DOHH2 (cell line): ENCODE data around the gene FANK1.

Experiments used
- H3F3A ChIP-seq: fragments of 200-600 bp; sonication (generic), shearing (Covaris generic); 2 replicates; pipeline ENCODE4 v1.6.0; 2016; ENCODE audit warnings: antibody characterized with exemption, mild to moderate bottlenecking; ENCODE audit not compliant: control insufficient read depth, insufficient read depth
- H3K27ac ChIP-seq: fragments of 200-600 bp; sonication (generic); 2 replicates; pipeline ENCODE4 v1.5.1; 2014; ENCODE audit warnings: low read depth, mild to moderate bottlenecking, low read length, moderate library complexity
- H3K27me3 ChIP-seq: fragments of 200-600 bp; sonication (generic); 2 replicates; pipeline ENCODE4 v1.6.1; 2014; ENCODE audit warnings: mild to moderate bottlenecking, low read length, mixed read lengths; ENCODE audit not compliant: control insufficient read depth
- H3K36me3 ChIP-seq: fragments of 200-600 bp; sonication (generic); 2 replicates; pipeline ENCODE4 v1.6.1; 2014; ENCODE audit warnings: mild to moderate bottlenecking, low read length, moderate library complexity, mixed read lengths; ENCODE audit not compliant: control insufficient read depth
- H3K4me1 ChIP-seq: fragments of 200-600 bp; sonication (generic); 2 replicates; pipeline ENCODE4 v1.6.1; 2014; ENCODE audit warnings: mild to moderate bottlenecking, low read length, mixed read lengths; ENCODE audit not compliant: control insufficient read depth
- H3K4me2 ChIP-seq: fragments of 200-600 bp; sonication (generic); 2 replicates; pipeline ENCODE4 v1.6.0; 2014; ENCODE audit warnings: mild to moderate bottlenecking, low read length, moderate library complexity
- H3K4me3 ChIP-seq: fragments of 200-600 bp; sonication (generic); 2 replicates; pipeline ENCODE4 v1.5.1; 2014; ENCODE audit warnings: mild to moderate bottlenecking, low read length, mixed read lengths
- H3K79me2 ChIP-seq: fragments of 200-600 bp; sonication (generic); 2 replicates; pipeline ENCODE4 v1.6.1; 2014; ENCODE audit warnings: mild to moderate bottlenecking, low read length, mixed read lengths; ENCODE audit not compliant: control insufficient read depth
- H3K9me2 ChIP-seq: fragments of 200-600 bp; sonication (generic); replicated peaks from 2 replicates; pipeline ENCODE4 v1.6.1; 2014; ENCODE audit warnings: mild to moderate bottlenecking, low read length, mixed read lengths; ENCODE audit not compliant: control insufficient read depth
- H3K9me3 ChIP-seq: fragments of 200-600 bp; sonication (generic); 2 replicates; pipeline ENCODE4 v1.6.1; 2014; ENCODE audit warnings: antibody characterized with exemption, low read length, mixed read lengths; ENCODE audit not compliant: control insufficient read depth, insufficient read depth
- H4K20me1 ChIP-seq: fragments of 200-600 bp; sonication (generic); 2 replicates; pipeline ENCODE4 v1.6.0; 2014; ENCODE audit warnings: low read depth, mild to moderate bottlenecking, antibody characterized with exemption, low read length, moderate library complexity; ENCODE audit not compliant: control insufficient read depth, insufficient read depth
- CTCF ChIP-seq: fragments of 200-600 bp; sonication (generic); IDR thresholded peaks from one replicate; pipeline ENCODE4 v1.5.1; 2014; ENCODE audit warnings: antibody characterized with exemption, mild to moderate bottlenecking, low read depth, low read length; ENCODE audit not compliant: poor library complexity, severe bottlenecking
- EZH2phosphoT487 ChIP-seq: fragments of 200-600 bp; sonication (generic); IDR thresholded peaks from 2 replicates; pipeline ENCODE4 v1.6.1; 2017; ENCODE audit warnings: borderline replicate concordance, mild to moderate bottlenecking, antibody characterized with exemption, low read length, moderate library complexity, mixed read lengths

FANK1 gene

GRCh38 chr10:125929618-125930017 is 33.3 kb downstream of the FANK1 start:
- Histone ChIP-seq H3K9me3 (no peaks in the 10 kb centered on the region), H3K9me2 (no peaks in the 10 kb centered on the region), H3K27ac (no peak overlapping the region), H3K36me3 (no peaks in the 10 kb centered on the region), H3K79me2 (no peaks in the 10 kb centered on the region), H3K4me1 (no peaks in the 10 kb centered on the region), H3K4me2 (no peak overlapping the region), H4K20me1 (no peaks in the 10 kb centered on the region), H3F3A (no peaks in the 10 kb centered on the region), H3K4me3 (no peak overlapping the region), H3K27me3 (0 out of 2 replicates have a peak, but pooled peaks cover 2% of the 10 kb centered on the region)
- TF ChIP-seq EZH2phosphoT487, result no peak
- TF ChIP-seq CTCF, result no peak

GRCh38 chr10:125933693-125934092 is 37.3 kb downstream of the FANK1 start:
- H3K4me1 ChIP-seq, result no peaks in the 10 kb centered on the region
- H3F3A ChIP-seq, result no peaks in the 10 kb centered on the region
- no peak overlapping the region for H3K27ac ChIP-seq
- H4K20me1 ChIP-seq, result no peaks in the 10 kb centered on the region
- H3K4me2 ChIP-seq, result no peak overlapping the region
- H3K9me2 ChIP-seq, result no peaks in the 10 kb centered on the region
- H3K79me2 ChIP-seq, result no peaks in the 10 kb centered on the region
- H3K27me3 ChIP-seq, result 0 out of 2 replicates have a peak, but pooled peaks cover 2% of the 10 kb centered on the region
- no peak for TF ChIP-seq CTCF
- no peak for TF ChIP-seq EZH2phosphoT487
- no peaks in the 10 kb centered on the region for H3K9me3 ChIP-seq
- H3K4me3 ChIP-seq, result no peak overlapping the region
- no peaks in the 10 kb centered on the region for H3K36me3 ChIP-seq

- Histone ChIP-seq H3K27me3 (0 out of 2 replicates have a peak, but pooled peaks cover 2% of the 10 kb centered on the region), H3K4me1 (no peaks in the 10 kb centered on the region), H3K79me2 (no peaks in the 10 kb centered on the region), H3K9me2 (no peaks in the 10 kb centered on the region), H4K20me1 (no peaks in the 10 kb centered on the region), H3K36me3 (no peaks in the 10 kb centered on the region), H3K4me3 (no peak overlapping the region), H3F3A (no peaks in the 10 kb centered on the region), H3K9me3 (no peaks in the 10 kb centered on the region), H3K27ac (no peak overlapping the region), H3K4me2 (no peak overlapping the region)
- no peak for TF ChIP-seq EZH2phosphoT487
- TF ChIP-seq CTCF, result no peak
Measured at GRCh38 chr10:125936331-125936730, 40.0 kb downstream of the FANK1 start.

GRCh38 chr10:125940515-125940914 is 44.2 kb downstream of the FANK1 start:
- Histone ChIP-seq H3F3A (no peaks in the 10 kb centered on the region), H3K27ac (no peak overlapping the region), H3K4me3 (no peak overlapping the region), H3K9me2 (no peaks in the 10 kb centered on the region), H3K27me3 (no peaks in the 10 kb centered on the region), H4K20me1 (no peaks in the 10 kb centered on the region), H3K36me3 (no peaks in the 10 kb centered on the region), H3K79me2 (no peaks in the 10 kb centered on the region), H3K4me2 (no peak overlapping the region), H3K4me1 (no peaks in the 10 kb centered on the region), H3K9me3 (no peaks in the 10 kb centered on the region)
- no peak for TF ChIP-seq EZH2phosphoT487
